GM12873 (cell line): ENCODE results near the gene ROGDI.

Experiments used
- TF ChIP-seq, protein P1 (sequence below): IDR thresholded peaks from 2 replicates; pipeline ENCODE4 v1.5.1; 2012; ENCODE audit warnings: low read depth, mild to moderate bottlenecking, moderate library complexity, low read length, control low read depth; ENCODE audit not compliant: insufficient read depth; ENCODE audit errors: missing control alignments

The ROGDI gene

GRCh38 chr16:4828567-4829321 is 26.3 kb upstream of the ROGDI start:
- TF ChIP-seq, protein P1, sequence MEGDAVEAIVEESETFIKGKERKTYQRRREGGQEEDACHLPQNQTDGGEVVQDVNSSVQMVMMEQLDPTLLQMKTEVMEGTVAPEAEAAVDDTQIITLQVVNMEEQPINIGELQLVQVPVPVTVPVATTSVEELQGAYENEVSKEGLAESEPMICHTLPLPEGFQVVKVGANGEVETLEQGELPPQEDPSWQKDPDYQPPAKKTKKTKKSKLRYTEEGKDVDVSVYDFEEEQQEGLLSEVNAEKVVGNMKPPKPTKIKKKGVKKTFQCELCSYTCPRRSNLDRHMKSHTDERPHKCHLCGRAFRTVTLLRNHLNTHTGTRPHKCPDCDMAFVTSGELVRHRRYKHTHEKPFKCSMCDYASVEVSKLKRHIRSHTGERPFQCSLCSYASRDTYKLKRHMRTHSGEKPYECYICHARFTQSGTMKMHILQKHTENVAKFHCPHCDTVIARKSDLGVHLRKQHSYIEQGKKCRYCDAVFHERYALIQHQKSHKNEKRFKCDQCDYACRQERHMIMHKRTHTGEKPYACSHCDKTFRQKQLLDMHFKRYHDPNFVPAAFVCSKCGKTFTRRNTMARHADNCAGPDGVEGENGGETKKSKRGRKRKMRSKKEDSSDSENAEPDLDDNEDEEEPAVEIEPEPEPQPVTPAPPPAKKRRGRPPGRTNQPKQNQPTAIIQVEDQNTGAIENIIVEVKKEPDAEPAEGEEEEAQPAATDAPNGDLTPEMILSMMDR = no peak

DNA sequence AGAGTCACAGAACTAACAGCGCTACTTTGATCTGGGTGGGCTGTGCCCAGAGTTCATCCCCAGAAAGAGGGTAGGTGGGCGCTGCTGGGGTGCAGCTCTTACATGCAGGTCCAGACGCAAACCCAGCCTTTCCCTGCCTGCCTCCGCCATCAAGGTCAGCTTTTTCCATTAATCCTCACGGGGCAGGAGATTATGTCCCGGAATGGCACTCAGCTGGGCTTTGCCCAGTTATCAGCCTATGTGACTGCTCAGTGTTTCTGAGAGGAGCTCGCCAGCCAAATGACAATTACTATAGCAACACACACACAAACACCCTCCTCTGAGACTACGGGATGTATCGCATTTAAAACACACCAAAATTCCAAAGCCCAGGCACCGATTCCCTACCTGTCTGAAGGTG is 24.5 kb upstream of the ROGDI start:
- TF ChIP-seq, protein P1 = no peak

DNA sequence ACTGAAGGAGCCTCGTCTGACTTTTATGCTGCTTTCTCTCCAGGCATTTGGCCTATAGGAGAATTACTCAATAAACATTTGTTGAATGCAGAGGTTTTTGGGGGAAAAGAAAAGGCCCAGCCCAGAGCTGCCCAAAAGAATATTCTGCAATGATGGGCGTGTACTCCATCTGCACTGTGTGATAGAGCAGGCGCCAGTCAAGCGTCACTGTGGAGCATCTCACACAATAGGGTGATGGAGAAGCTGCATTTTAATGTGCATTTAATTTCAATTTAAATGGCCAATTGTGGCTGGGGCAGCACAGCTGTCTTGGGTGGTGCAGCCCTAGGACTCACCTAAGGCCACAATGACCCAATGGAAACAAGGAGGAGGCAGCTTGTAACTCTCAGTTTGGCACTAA is 24.1 kb upstream of the ROGDI start:
- TF ChIP-seq, protein P1 = no peak

DNA sequence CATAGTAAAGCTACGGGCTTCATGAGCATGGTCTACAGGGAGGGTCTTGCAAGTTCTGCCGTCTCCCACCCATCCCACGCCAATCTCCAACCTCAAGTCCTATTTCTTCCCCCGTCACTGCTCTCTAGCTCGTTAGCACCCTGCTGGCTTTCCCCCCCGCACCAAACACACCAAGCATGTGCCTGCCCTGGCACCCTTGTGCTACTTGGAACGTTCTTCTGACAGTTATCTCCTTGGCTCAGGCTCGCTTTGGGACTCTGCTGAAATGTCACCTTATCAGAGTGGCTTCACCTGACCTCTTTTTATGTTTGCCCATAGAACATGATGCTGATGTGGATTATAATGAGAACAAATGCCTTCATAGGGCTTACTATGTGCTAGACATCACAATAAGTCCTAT is 22.8 kb upstream of the ROGDI start:
- TF ChIP-seq, protein P1 = no peak

GRCh38 chr16:4820652-4821051 is 18.2 kb upstream of the ROGDI start:
- TF ChIP-seq, protein P1 = no peak

DNA sequence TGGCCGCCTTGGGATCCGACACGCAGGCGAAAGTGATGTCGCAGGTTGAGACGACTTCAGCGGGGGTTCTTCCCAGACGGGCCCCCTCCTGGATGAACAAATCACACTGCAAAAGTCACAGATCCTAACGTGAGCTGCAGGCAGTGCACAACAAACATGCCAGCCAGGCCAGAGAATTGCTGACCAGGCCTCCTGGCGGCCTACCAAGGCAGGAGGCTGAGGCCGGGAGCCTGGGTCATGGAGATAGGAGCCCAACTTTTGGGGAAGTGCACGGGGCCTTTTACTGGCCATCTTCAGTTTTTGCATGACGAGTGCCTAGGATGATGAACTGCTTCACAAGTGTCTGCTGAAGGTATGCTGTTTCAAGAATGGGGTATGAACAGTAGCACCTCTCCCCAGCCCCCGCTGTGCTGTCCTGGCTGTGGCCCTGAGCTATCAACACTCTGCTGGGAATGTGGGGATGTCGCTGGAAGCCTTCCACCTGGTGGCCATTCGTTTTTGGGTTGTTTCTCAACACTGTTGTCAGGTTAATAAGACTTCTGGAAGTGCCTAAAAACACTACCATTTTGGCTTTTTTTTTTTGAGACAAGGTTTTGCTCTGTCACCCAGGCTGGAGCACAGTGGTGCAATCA is 12.2 kb upstream of the ROGDI start:
- TF ChIP-seq, protein P1 = no peak

DNA sequence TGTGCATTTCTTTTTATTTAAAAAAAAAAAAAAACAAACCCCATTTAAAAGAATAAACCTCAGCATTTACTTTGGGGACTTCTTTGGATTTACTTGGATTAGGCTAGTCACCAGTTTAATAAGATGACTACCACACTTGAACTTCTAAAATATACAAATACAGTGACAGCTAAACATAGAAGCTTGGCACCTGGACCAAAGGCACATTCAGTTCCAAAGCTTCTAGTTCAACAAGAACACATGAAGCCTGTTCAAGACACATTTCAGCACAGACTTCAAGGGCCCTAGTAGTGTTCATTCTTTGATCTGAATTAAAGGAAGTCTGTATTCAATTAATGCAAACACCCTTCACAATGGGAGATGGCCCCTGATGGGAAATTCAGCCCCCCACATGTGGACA is 11.6 kb upstream of the ROGDI start:
- TF ChIP-seq, protein P1 = no peak
